Neuronal stem cell (in vitro differentiated cells): ENCODE measurements around the gene SYNE3.

ENCODE experiments used
- DNase-seq: peaks from one replicate; pipeline ENCODE4 v3.0.0-alpha.2; 2013; ENCODE audit warnings: low spot score
- H2AFZ ChIP-seq: one replicate; pipeline ENCODE4 v1.6.1; 2013; ENCODE audit warnings: mild to moderate bottlenecking, low read length, inconsistent platforms
- H2AK5ac ChIP-seq: 2 replicates; pipeline ENCODE4 v1.6.1; 2013; ENCODE audit warnings: low read depth, mild to moderate bottlenecking, inconsistent platforms, low read length, moderate library complexity, mixed read lengths
- H2BK120ac ChIP-seq: 2 replicates; pipeline ENCODE4 v1.6.1; 2013; ENCODE audit warnings: low read depth, mild to moderate bottlenecking, inconsistent platforms, low read length, moderate library complexity, mixed read lengths
- H2BK12ac ChIP-seq: one replicate; pipeline ENCODE4 v1.6.1; 2013; ENCODE audit warnings: low read length, inconsistent platforms
- H2BK15ac ChIP-seq: 2 replicates; pipeline ENCODE4 v1.6.1; 2013; ENCODE audit warnings: mild to moderate bottlenecking, low read length, inconsistent platforms, mixed read lengths
- H2BK5ac ChIP-seq: one replicate; pipeline ENCODE4 v1.6.1; 2013; ENCODE audit warnings: inconsistent platforms, mild to moderate bottlenecking, low read length, moderate library complexity
- H3K14ac ChIP-seq: one replicate; pipeline ENCODE4 v1.6.1; 2013; ENCODE audit warnings: low read length, inconsistent platforms
- H3K18ac ChIP-seq: 2 replicates; pipeline ENCODE4 v1.6.1; 2013; ENCODE audit warnings: low read length, inconsistent platforms
- H3K23ac ChIP-seq: 2 replicates; pipeline ENCODE4 v1.6.1; 2013; ENCODE audit warnings: low read depth, mild to moderate bottlenecking, mixed read lengths, low read length, inconsistent platforms; ENCODE audit not compliant: poor library complexity
- H3K27ac ChIP-seq: replicated peaks from 3 replicates; pipeline ENCODE4 v1.5.1; 2013; ENCODE audit warnings: low read length, inconsistent platforms
- H3K27me3 ChIP-seq, 3 experiments: 2 replicates each; pipeline ENCODE4 v1.6.1; 2013; ENCODE audit warnings: low read length in 3 of 3, mild to moderate bottlenecking in 2 of 3, inconsistent platforms in 1 of 3, low read depth in 1 of 3, mixed read lengths in 1 of 3, moderate library complexity in 1 of 3; ENCODE audit not compliant: control insufficient read depth in 3 of 3, insufficient read depth in 3 of 3
- H3K36me3 ChIP-seq, 2 donors: replicated peaks in 1 of 2; 2 replicates each; pipeline ENCODE4 v1.6.1; 2013; ENCODE audit warnings: low read length in 2 of 2; ENCODE audit not compliant: control insufficient read depth in 2 of 2, insufficient read depth in 2 of 2
- H3K4ac ChIP-seq: 2 replicates; pipeline ENCODE4 v1.6.1; 2013; ENCODE audit warnings: inconsistent platforms, mild to moderate bottlenecking, low read length, moderate library complexity
- H3K4me1 ChIP-seq, 2 donors: 1 replicate in 1 of 2; 2 replicates in 1 of 2; pipeline ENCODE4 v1.6.1; 2013; ENCODE audit warnings: low read length in 2 of 2, low read depth in 1 of 2; ENCODE audit not compliant: control insufficient read depth in 2 of 2, insufficient read depth in 1 of 2
- H3K4me2 ChIP-seq: one replicate; pipeline ENCODE4 v1.6.1; 2013; ENCODE audit warnings: mild to moderate bottlenecking, low read length, inconsistent platforms; ENCODE audit not compliant: insufficient read depth, poor library complexity, severe bottlenecking
- H3K4me3 ChIP-seq, 2 donors: 2 replicates each; pipeline ENCODE4 v1.5.1; 2013; ENCODE audit warnings: low read length in 2 of 2, mild to moderate bottlenecking in 2 of 2, inconsistent platforms in 1 of 2, moderate library complexity in 1 of 2
- H3K79me1 ChIP-seq: one replicate; pipeline ENCODE4 v1.6.1; 2013; ENCODE audit warnings: low read depth, mild to moderate bottlenecking, inconsistent platforms, low read length, moderate library complexity
- H3K9ac ChIP-seq: one replicate; pipeline ENCODE4 v1.6.1; 2013; ENCODE audit warnings: mild to moderate bottlenecking, low read depth, low read length, inconsistent platforms; ENCODE audit not compliant: poor library complexity
- H3K9me3 ChIP-seq, 2 donors: replicated peaks in 1 of 2; 2 replicates each; pipeline versions ENCODE3 to v1.6.1; 2013; ENCODE audit warnings: low read length in 2 of 2, mild to moderate bottlenecking in 2 of 2, inconsistent platforms in 1 of 2, low read depth in 1 of 2, mixed read lengths in 1 of 2, moderate library complexity in 1 of 2; ENCODE audit not compliant: control insufficient read depth in 2 of 2, insufficient read depth in 1 of 2
- H4K8ac ChIP-seq: one replicate; pipeline ENCODE4 v1.6.1; 2013; ENCODE audit warnings: low read depth, mild to moderate bottlenecking, inconsistent platforms, low read length, moderate library complexity
- H4K91ac ChIP-seq: one replicate; pipeline ENCODE4 v1.6.1; 2013; ENCODE audit warnings: low read length, low read depth, mild to moderate bottlenecking, inconsistent platforms; ENCODE audit not compliant: poor library complexity
- WGBS, 2 donors: extraction: QIAGEN DNeasy Blood & Tissue Kit; methylation state at CpG; one replicate each; pipeline ENCODE4 v1.1.7; 2013; ENCODE audit warnings: missing lambda C conversion rate in 2 of 2, mixed read lengths in 1 of 2; ENCODE audit not compliant: insufficient read length in 2 of 2, insufficient replicate concordance in 1 of 2; ENCODE audit errors: extremely low coverage in 2 of 2; 5-methylcytosine and 5-hydroxymethylcytosine counted together

The SYNE3 gene

GRCh38 chr14:95495538-95496025, 20.9 kb downstream of the SYNE3 start:
- H2BK12ac ChIP-seq: no peak overlapping the region
- H3K4me1 ChIP-seq: peaks cover 5 to 8% of the 10 kb centered on the region in 2 donors
- no peak for DNase-seq
- peak overlapping the region; percentile 62 for H2BK5ac ChIP-seq
- no peak overlapping the region for H3K4me3 ChIP-seq
- no CpG with 5 or more reads among the region's 8 CpGs for WGBS, 2 donors
- no peak overlapping the region for H2BK120ac ChIP-seq
- H3K14ac ChIP-seq: no peak overlapping the region
- no peak overlapping the region for H4K91ac ChIP-seq
- H3K79me1 ChIP-seq: no peaks in the 10 kb centered on the region
- H3K18ac ChIP-seq: no peak overlapping the region
- no peak overlapping the region for H3K27ac ChIP-seq
- H2AK5ac ChIP-seq: peak overlapping the region; percentile 8
- no peak overlapping the region for H3K4ac ChIP-seq
- H3K27me3 ChIP-seq: peaks cover 0 to 6% (median 0%) of the 10 kb centered on the region in 3 experiments
- H3K4me2 ChIP-seq: no peak overlapping the region
- H4K8ac ChIP-seq: no peak overlapping the region
- H3K9me3 ChIP-seq: peaks cover 0 to 2% of the 10 kb centered on the region in 2 donors
- no peak overlapping the region for H3K23ac ChIP-seq
- no peaks in the 10 kb centered on the region for H3K36me3 ChIP-seq
- H3K9ac ChIP-seq: no peak overlapping the region
- no peak overlapping the region for H2BK15ac ChIP-seq
- no peak overlapping the region for H2AFZ ChIP-seq

- H3K27me3 ChIP-seq: peaks cover 0 to 7% (median 0%) of the 10 kb centered on the region in 3 experiments
- no peak overlapping the region for H2BK15ac ChIP-seq
- H2BK120ac ChIP-seq: no peak overlapping the region
- H3K4me3 ChIP-seq: no peak overlapping the region
- H3K79me1 ChIP-seq: no peaks in the 10 kb centered on the region
- no peak overlapping the region for H3K4ac ChIP-seq
- H3K4me2 ChIP-seq: no peak overlapping the region
- H3K27ac ChIP-seq: no peak overlapping the region
- H3K14ac ChIP-seq: no peak overlapping the region
- H3K9ac ChIP-seq: no peak overlapping the region
- H3K9me3 ChIP-seq: peaks cover 0 to 2% of the 10 kb centered on the region in 2 donors
- no peaks in the 10 kb centered on the region for H3K36me3 ChIP-seq
- no peak overlapping the region for H3K18ac ChIP-seq
- no peak for DNase-seq
- peak overlapping the region; percentile 8 for H2AK5ac ChIP-seq
- peak overlapping the region; percentile 62 for H2BK5ac ChIP-seq
- no peak overlapping the region for H4K91ac ChIP-seq
- WGBS, 2 donors: no CpG with 5 or more reads among the region's 3 CpGs
- H3K23ac ChIP-seq: no peak overlapping the region
- H2BK12ac ChIP-seq: no peak overlapping the region
- no peak overlapping the region for H4K8ac ChIP-seq
- H3K4me1 ChIP-seq: peaks cover 1 to 8% of the 10 kb centered on the region in 2 donors
- H2AFZ ChIP-seq: no peak overlapping the region
Measured at GRCh38 chr14:95495076-95495475, 21.4 kb downstream of the SYNE3 start.

GRCh38 chr14:95494456-95494855, 22.0 kb downstream of the SYNE3 start:
- no peak overlapping the region for H3K14ac ChIP-seq
- H3K27ac ChIP-seq: no peak overlapping the region
- H3K36me3 ChIP-seq: no peaks in the 10 kb centered on the region
- H3K4me1 ChIP-seq: peaks cover 1 to 8% of the 10 kb centered on the region in 2 donors
- no peak overlapping the region for H2AFZ ChIP-seq
- no peak overlapping the region for H2BK15ac ChIP-seq
- H3K23ac ChIP-seq: no peak overlapping the region
- H4K8ac ChIP-seq: no peak overlapping the region
- DNase-seq: no peak
- peak overlapping the region; percentile 9 for H3K9ac ChIP-seq
- no peak overlapping the region for H2BK5ac ChIP-seq
- no peak overlapping the region for H3K4me2 ChIP-seq
- H2BK12ac ChIP-seq: no peak overlapping the region
- H4K91ac ChIP-seq: no peak overlapping the region
- WGBS, 2 donors: no CpG with 5 or more reads among the region's 4 CpGs
- peaks cover 0 to 7% (median 0%) of the 10 kb centered on the region in 3 experiments for H3K27me3 ChIP-seq
- no peaks in the 10 kb centered on the region for H3K79me1 ChIP-seq
- no peak overlapping the region for H3K4me3 ChIP-seq
- H2BK120ac ChIP-seq: no peak overlapping the region
- no peak overlapping the region for H2AK5ac ChIP-seq
- H3K9me3 ChIP-seq: peaks cover 0 to 2% of the 10 kb centered on the region in 2 donors
- H3K18ac ChIP-seq: no peak overlapping the region
- no peak overlapping the region for H3K4ac ChIP-seq

- Histone ChIP-seq H2AK5ac (no peak overlapping the region), H3K27ac (no peak overlapping the region), H4K91ac (no peak overlapping the region), H3K9me3 (peaks cover 0 to 2% of the 10 kb centered on the region in 2 donors), H3K14ac (no peak overlapping the region), H2BK5ac (no peak overlapping the region), H3K4me1 (peaks cover 1 to 8% of the 10 kb centered on the region in 2 donors), H2AFZ (no peak overlapping the region), H3K9ac (no peak overlapping the region), H3K4ac (no peak overlapping the region), H4K8ac (no peak overlapping the region), H2BK15ac (no peak overlapping the region), H3K4me3 (no peak overlapping the region), H3K18ac (no peak overlapping the region), H3K4me2 (no peak overlapping the region), H2BK120ac (no peak overlapping the region), H3K79me1 (no peaks in the 10 kb centered on the region), H2BK12ac (no peak overlapping the region), H3K23ac (no peak overlapping the region), H3K36me3 (no peaks in the 10 kb centered on the region), H3K27me3 (peaks cover 0 to 7% (median 0%) of the 10 kb centered on the region in 3 experiments)
- WGBS, 2 donors: no CpG with 5 or more reads among the region's 4 CpGs
- no peak for DNase-seq
Measured at GRCh38 chr14:95493976-95494375, 22.5 kb downstream of the SYNE3 start.
